22Rv1 (cell line): ENCODE results near the gene PODNL1.

Source experiments
- ZFX ChIP-seq: fragments of 450-650 bp; IDR thresholded peaks from 2 replicates; pipeline ENCODE4 v1.6.1; 2017; ENCODE audit warnings: antibody characterized with exemption, borderline replicate concordance
- TF ChIP-seq, protein P1 (sequence below): fragments of 450-650 bp; IDR thresholded peaks from 2 replicates; pipeline ENCODE4 v1.5.1; 2017; ENCODE audit warnings: mild to moderate bottlenecking

DNA sequence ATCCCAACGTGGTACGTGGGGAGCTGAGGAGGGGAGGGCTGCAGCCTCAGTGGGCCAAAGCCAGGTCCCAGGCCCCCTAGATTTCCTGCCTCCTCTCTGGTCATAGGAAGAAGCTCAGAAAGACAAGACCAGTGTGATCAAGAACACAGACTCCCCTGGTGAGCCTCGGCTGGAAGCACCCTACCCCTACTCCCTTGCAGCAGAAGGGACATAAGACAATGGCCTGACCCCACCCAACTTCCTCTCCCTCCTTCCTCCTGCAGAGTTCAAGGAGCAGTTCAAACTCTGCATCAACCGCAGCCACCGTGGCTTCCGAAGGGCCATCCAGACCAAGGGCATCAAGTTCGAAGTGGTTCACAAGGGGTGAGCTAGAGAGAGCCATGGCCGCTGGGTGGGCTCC lies 11.5 kb downstream of the PODNL1 start:
- TF ChIP-seq, protein P1, sequence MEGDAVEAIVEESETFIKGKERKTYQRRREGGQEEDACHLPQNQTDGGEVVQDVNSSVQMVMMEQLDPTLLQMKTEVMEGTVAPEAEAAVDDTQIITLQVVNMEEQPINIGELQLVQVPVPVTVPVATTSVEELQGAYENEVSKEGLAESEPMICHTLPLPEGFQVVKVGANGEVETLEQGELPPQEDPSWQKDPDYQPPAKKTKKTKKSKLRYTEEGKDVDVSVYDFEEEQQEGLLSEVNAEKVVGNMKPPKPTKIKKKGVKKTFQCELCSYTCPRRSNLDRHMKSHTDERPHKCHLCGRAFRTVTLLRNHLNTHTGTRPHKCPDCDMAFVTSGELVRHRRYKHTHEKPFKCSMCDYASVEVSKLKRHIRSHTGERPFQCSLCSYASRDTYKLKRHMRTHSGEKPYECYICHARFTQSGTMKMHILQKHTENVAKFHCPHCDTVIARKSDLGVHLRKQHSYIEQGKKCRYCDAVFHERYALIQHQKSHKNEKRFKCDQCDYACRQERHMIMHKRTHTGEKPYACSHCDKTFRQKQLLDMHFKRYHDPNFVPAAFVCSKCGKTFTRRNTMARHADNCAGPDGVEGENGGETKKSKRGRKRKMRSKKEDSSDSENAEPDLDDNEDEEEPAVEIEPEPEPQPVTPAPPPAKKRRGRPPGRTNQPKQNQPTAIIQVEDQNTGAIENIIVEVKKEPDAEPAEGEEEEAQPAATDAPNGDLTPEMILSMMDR: no peak
- no peak for TF ChIP-seq ZFX
